ENCODE data around the gene MRPS7.

MRPS7 gene

DNA sequence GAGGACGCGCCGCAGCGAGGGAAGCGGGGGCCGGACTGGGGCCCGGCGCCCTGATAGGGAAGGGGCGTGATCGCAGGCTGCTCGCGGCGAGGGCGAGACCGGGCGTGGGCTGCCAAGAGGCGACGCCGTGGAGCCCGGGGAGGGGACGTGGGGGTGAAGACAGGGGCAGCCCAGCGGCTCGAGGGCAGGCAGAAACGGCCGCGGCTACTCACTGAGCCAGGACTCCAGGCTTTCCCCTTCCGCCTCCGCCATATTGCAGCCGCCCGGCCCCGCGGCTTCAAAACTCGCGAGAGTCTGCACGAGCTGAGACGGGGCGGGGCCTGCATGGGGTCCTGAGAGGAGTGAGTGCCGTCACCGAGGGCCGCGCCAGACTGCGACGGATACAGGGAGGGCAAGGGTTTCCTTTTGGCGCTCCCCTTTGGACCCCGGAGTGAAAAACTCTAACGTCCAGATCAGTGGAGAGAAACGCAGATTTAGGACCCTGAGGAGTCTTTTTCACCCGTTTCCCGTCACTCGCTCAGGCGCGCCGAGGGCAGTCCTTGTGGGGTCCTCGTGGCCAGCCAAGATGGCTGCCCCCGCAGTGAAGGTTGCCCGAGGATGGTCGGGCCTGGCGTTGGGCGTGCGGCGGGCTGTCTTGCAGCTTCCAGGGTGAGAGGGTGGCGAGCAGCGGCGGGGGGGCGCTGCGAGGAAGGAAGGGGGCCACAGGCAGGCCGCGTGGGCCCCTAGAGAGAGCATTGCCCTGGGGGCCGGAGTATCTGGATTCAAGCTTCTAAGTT lies at the start of gene MRPS7, which contains the start of gene GGA3:
MRPS7 (plus strand) TSS at position 544 of the 776 bp plus-strand sequence; CDS start at position 566, 22 bp downstream.
GGA3 (minus strand) TSS at position 271 of the 776 bp plus-strand sequence; CDS start at position 252, 19 bp downstream.
- H3K4me3 ChIP-seq (ENCODE audit: low read depth, low read length), result peak within 1 kb of the TSS; percentile 82

DNA sequence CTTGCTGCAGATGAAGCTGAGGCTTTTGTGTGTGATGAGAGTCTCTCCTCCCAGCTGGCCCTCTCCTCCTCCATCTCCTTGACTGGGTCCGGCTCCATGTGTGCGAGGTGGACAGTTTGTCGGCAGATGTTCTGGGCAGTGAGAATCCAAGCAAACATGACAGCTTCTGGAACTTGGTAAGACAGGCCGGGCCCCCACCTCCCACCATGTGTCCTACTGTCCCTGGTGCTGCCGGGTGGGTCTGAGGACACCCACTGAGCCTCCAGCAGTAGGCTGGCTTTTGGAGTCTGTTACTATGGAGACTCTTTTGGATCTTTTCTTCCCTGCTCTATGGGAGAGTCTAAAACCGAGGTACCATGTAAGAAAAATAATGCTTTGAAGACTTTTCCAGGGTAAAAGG lies 43.5 kb upstream of the MRPS7 start:
- H3K4me3 ChIP-seq (ENCODE audit: low read depth, low read length), result no peak overlapping the region

DNA sequence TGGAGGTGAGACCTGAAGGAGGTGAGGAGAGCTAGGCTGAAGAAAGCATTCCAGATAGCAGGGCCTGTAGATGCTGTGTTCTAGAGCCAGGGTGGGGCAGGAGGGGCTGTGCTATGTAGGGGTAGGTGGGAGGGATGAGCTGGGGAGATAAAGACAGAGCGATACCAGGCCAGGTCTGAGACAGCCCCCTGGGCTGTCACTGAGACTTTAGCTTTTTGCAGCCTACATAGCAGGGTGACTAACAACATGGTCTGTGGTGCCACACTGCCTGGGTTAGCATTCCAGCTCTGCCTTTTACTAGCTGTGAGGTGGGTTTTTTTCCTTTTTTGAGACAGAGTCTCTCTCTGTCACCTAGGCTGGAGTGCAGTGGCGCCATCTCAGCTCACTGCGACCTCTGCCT lies 41.9 kb upstream of the MRPS7 start:
- no peak overlapping the region for H3K4me3 ChIP-seq (ENCODE audit: low read depth, low read length)

DNA sequence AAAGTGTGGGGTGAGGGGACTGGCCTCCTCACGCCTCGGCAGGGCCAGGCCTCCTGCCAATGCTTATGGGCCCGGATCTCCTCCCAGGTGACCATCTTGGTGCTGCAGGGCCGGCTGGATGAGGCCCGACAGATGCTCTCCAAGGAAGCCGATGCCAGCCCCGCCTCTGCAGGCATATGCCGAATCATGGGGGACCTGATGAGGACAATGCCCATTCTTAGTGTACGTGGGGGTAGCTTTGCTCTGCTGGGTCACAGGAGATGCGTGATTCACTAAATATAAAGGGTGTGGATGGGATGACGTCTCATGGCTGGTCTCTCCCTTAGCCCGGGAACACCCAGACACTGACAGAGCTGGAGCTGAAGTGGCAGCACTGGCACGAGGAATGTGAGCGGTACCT lies 36.7 kb upstream of the MRPS7 start:
- H3K4me3 ChIP-seq (ENCODE audit: low read depth, low read length), result no peak overlapping the region

DNA sequence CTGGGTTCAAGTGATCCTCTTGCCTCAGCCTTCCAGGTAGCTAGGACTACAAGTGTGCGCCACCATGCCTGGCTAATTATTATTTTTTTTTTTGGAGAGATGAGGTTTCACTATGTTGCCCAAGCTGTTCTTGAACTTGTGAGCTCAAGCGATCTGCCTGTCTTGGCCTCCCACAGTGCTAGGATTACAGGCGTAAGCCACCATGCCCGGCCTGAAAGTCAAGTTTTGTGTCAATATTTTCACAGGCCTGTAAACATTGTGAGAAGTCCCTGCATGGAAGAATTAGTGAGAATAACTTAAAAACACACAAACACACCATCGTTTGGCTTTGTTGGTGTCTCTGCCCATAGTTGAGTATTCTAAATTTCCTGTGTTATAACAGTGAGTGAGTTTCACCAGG lies 34.0 kb upstream of the MRPS7 start:
- H3K4me3 ChIP-seq (ENCODE audit: low read depth, low read length), result no peak overlapping the region

DNA sequence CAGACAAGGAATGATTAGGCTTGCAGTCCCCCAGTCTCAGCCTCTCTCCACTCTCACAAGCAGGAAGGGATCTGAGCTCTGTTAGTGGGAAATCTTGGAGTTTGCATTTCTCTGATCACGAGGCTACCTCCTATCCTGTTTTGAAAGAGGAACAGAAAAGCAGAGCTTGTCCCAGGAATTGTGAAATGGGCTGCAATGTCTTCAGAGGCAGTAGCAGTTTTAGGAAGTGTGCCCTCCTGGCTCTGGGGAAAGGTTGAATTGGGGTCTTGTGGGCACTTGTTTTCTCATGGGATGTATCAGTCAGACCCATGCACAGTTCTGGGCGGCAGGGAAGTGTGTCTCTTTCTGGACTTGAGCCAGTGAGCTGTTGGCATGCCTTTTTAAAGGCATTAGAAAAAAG lies 33.4 kb upstream of the MRPS7 start:
- no peak overlapping the region for H3K4me3 ChIP-seq (ENCODE audit: low read depth, low read length)

DNA sequence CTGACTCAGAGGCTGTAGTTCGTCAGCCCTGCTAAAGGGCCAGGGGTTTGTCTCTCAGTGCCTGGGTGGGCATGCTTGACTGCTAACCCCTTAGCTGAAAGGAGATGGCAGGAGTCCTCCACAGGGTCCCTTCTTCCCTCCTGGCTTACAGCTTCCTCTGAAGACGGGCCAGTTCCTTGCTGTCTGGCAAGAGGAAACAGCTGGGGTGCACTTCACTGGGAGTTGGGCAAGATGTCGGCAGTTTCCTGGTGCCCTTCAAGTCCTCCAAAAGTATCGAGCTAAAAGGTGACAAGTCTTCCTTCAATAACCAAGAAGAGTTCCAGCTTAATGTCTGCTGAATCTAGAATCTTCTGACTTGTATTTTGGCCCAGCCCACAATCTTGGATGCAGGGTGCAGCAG lies 32.8 kb upstream of the MRPS7 start:
- no peak overlapping the region for H3K4me3 ChIP-seq (ENCODE audit: low read depth, low read length)

DNA sequence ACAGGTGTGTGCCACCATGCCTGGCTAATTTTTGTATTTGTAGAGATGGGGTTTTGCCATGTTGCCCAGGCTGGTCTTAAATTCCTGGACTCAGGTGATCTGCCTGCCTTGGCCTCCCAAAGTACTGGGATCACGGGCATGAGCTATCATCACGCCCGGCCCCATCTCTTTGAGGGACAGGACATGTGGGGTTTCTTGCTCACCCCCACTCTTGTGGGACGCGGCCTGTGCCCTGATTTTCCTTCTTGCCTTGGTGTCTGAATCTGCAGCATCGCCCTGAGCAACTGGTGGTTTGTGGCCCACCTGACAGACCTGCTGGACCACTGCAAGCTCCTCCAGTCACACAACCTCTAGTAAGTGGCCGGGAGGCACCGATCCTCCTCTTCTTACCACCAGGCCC lies 30.6 kb upstream of the MRPS7 start:
- H3K4me3 ChIP-seq (ENCODE audit: low read depth, low read length), result no peak overlapping the region

DNA sequence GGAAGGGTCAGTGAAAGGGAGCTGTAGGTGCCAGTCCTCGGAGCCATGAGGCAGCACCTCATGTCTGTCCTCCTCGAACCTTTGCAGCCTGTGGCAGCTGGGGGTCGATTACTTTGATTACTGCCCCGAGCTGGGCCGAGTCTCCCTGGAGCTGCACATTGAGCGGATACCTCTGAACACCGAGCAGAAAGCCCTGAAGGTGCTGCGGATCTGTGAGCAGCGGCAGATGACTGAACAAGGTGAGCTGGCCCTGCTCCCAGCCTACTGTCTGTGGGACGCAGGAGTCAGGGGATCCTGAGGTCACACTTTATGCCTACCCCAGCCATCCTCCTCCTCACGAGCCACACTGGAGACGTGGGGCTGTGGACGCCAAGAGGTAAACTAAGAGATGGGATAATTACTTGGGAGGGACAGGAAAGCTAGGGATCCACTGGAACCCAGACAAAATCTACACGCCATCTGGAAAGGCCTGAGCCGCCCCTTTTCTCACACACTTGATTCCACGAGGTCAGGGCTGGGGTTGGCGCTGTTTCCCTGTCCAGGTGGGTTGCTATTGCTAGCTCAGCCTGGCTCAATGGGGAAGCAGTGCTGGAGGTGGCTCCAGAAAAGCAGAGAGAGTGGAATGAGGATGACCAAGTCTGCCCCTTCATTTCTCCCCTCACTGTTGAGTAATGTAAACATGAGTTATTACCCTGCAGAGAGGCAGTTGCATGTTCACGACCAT lies 29.8 kb upstream of the MRPS7 start:
- H3K4me3 ChIP-seq (ENCODE audit: low read depth, low read length), result no peak overlapping the region

DNA sequence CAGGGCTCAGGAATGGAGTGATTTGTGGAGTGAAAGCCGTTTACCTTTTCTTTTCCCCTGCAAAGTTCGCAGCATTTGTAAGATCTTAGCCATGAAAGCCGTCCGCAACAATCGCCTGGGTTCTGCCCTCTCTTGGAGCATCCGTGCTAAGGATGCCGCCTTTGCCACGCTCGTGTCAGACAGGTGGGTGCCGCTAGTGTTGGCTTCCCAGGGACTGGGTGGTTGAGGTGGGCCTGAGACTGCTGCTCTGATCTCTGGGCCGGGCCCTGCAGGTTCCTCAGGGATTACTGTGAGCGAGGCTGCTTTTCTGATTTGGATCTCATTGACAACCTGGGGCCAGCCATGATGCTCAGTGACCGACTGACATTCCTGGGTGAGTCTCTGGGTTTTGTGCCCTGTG lies 28.9 kb upstream of the MRPS7 start:
- no peak overlapping the region for H3K4me3 ChIP-seq (ENCODE audit: low read depth, low read length)

DNA sequence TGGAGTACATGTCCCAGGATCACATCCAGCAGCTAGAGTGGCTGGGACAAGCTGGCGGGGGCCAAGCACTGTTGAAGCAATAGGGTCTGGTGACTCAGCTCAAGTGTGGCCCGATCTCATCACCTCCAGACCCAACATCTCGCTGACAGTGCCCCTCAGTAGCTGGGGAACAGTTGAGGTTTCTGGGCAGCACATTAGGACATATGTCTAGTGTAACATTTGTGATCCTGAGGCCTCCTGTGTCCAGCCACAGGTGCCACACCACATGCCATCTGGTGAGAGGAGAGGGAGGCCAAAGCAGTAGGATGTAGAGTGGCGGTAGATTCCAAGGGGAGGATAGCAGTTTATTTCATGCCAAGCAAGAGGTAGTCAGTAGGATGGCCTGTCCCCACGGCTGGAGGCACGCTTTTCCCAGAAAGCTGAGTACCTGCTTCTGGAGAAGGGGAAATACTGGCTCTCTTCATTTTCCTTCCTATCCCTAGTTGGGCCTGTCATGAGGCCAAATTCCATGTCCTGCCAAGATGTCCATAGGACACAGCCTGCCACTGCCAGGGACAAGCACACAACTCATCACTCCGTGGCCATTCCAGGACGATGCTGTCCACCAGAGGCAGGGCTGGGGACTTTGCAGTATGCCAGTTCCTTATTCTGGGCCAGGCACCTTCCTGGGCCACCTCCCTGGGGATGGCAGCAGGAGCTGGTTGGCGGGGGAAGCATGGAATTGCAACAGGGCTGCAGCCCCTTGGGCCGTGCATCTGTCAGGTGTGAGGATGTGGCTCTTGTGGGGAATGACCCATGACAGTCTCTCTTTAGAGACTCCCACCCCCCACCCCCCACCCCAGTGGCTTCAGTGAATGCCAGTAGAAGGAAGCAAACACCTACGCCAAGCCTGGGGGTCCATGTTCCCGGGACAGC lies 24.3 kb upstream of the MRPS7 start:
- no peak overlapping the region for H3K4me3 ChIP-seq (ENCODE audit: low read depth, low read length)

DNA sequence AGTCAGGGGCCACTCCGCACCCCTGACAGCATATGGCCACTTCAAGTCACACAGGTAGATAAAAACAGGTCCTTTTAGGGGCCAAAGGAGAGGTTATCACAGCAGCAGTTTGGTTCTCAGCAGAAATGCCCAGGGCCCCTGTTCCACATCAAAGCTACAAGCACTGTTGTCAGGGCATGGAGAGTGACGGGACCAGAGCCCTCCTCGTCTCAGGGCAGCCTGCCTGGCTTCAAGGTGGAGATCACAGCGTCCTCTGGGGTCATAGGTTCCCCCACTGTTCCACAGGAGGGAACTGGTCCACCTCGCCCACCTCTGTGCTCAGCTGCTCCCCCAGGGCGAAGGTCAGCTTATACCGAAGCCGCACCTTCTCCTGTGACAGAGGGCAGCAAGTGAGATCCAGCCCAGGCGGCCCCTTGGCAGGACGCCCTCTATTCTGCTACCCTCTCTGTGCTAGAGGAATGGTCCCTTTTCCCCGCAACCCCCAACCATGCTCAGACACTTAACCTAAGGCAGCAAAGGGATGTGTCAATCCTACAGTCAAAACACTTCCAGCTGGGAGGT lies 23.6 kb upstream of the MRPS7 start:
- no peak overlapping the region for H3K4me3 ChIP-seq (ENCODE audit: low read depth, low read length)

DNA sequence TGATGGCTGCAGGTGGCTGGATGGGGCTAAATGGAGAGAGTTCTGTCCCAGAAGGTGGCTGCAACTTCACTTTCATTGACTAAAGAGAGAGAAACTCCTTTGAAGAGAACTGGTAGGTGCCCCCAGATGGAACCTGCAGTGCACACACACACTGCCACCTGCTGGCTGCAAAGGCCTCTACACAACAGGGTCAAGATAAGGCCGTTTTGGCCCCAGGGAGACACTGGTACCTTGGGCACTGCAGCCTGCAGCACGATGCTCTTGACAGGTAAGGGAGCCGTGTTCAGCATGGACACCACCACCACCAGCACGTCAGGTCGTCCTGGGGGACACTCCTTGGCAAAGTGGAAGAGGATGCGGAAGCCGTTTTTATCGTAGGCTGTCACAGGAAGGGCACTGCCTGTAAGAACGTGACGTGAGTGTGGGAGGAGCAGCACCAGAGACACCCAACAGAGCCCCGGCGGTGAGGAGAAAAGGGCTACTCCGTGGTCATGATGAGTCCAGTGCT lies 22.9 kb upstream of the MRPS7 start:
- no peak overlapping the region for H3K4me3 ChIP-seq (ENCODE audit: low read depth, low read length)

DNA sequence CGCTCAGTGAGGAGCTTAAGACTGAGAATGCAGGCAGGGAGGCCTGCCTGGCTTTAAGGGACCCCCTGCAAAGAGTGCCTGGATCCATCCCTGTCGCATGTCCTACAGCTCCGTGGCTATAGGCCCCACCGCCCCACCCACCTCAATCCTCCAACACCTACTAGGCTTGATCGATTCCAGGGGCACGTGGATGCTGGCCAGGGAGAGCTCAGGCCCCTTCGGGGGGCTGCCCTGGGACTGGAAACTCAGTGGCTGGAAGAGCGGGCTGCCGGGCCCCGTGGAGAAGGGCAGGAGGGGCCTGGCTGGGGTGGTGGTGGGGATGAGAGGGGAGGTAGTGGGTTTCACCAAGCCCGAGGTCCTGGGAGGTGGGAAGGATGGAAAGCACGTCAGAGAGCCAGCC lies 22.5 kb upstream of the MRPS7 start:
- H3K4me3 ChIP-seq (ENCODE audit: low read depth, low read length), result no peak overlapping the region

DNA sequence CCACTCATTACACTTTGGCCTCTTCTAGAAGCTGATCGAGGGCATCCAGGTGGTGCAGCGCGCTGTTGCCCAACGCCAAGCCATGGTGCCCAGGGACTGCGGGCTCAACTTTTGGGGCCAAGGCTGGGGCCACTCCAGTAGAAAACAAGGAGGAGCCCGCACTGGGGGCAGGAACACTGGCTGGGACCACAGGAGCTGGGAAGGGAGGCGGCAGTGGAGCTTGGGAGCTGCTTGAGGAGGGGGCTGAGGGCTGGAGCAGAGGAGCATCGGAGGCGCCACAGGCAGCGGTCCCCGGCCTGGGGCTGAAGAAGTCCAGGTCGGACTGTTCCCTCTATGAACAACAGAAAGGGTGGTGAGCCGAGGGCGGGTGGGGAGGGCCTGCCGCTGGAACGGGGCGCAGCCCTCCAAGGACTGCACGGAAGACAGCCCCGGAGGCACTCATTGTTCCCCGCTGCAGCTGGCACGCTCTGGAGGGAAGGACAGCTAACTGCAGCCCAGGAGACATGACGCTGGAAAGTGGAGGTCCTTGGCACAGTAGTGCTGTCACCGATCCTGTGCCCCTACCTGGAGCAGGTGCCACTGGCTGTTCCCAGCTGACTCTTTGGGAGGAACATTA lies 21.8 kb upstream of the MRPS7 start:
- no peak overlapping the region for H3K4me3 ChIP-seq (ENCODE audit: low read depth, low read length)

DNA sequence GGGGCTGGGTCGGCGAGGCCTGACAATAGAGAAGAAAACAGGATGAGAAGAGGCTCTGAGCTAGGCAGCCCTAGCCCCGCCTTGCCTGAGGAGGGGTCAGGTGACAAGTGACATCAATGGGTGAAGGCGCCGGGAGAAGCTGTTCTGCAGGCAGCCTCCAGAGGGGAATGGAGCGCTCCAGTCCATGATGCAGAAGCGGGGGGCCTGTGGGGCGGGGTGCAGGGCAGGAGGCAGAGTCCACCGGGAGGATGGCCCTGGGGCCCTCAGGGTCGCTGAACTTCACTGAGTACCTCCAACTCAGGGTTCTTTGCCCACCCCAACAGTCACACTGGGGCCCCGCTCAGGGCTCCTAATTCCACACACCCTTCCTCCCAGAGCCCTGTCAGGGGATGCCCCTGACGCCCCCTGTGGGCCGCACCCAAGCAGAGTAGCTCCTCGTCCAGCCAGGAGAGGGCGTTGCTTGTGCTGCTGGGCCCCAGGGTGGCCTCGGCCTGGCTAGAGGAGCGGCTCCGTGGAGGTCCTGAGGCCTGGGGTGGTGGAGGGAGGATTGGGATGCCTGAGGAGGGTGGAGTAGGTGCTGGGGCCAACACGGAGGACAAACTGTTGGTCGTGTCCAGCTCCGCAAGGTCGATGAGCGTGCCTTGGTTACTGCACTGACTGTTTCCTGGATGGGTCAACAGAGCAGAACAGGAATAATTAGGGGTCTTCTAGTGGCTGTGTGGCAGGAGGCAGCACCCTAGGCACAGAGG lies 21.1 kb upstream of the MRPS7 start:
- no peak overlapping the region for H3K4me3 ChIP-seq (ENCODE audit: low read depth, low read length)

DNA sequence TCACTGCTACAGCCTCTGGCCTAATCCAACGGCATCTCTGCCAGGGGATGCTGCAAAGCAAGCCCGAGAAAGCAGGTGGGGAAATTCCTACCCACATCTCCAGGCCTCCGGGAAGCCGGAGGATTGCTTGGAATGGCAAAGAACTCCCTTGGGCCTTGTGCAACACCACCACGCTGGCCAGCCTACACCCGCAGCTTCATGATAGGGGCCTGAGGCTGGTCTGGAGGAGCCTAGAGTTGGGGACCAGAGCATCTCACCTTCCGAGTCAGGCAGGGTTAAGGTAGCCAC lies 20.6 kb upstream of the MRPS7 start:
- H3K4me3 ChIP-seq (ENCODE audit: low read depth, low read length), result no peak overlapping the region

DNA sequence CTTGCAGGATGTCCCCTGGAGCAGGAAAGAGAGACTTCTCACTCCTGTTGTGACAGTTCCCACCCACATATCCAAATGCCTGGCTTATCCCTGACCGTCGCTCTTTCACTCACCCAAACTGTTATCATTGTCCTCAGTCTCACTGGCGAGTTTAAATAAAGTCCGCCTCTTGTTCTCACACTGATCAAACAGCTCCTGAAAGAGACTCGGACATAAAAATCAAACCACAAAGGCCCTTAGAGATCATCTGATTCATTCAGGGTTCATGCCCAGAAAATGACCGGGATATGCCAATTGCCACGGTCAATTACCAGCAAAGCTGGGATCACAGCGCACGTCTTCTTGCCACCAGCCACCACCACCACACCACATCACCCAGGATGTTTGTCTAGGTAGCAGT lies 20.2 kb upstream of the MRPS7 start:
- no peak overlapping the region for H3K4me3 ChIP-seq (ENCODE audit: low read depth, low read length)

DNA sequence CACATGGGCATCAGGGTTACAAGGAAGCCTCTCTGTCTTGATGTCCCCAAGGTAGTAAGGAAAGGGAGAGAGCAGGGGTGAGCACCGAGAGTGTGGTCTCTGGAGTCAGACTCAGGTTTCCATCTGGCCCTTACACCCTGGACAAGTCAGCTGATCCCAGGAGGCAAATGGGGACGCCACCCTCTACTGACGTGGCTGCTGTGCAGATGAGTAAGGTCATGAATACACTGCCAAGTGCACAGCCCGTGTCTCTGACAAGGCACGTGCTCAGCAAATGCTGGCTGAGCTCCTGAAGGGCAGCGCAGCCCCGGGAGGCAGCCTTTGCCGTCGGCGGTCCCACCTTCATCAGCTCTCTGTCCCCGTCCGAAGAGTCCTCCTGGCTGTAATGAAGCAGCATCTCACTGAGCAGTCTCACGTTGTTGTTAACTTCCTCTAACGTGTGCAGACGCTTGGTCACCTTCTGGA lies 19.7 kb upstream of the MRPS7 start:
- no peak overlapping the region for H3K4me3 ChIP-seq (ENCODE audit: low read depth, low read length)
